HepG2 (cell line): ENCODE measurements around the gene PPP1R13B. TPM values are rescaled to one million over a fixed set of nuclear protein-coding genes. Genes with fewer than 3 reads are reported as not detected.

Experiments
- ATAC-seq: fragments of 200-7000 bp; cut with Tn5 transposase; 3 replicates; pipeline ENCODE4 v1.9.1; 2020; ENCODE audit warnings: mild to moderate bottlenecking, moderate library complexity
- BruUV-seq: library from RNA; stranded (reverse); fragments of 400-500 nt; replicated peaks from 2 replicates; lab custom pipeline; 2021; lab: Mats Ljungman, UMichigan
- CTCF ChIA-PET: fragments of 300-600 bp; formaldehyde crosslinking; extraction: SDS; loops from one replicate; lab custom pipeline; 2021; ENCODE audit warnings: low total read pairs, inconsistent platforms, low intra/inter-chr PET ratio; lab: Yijun Ruan, JAX
- POLR2A ChIA-PET: fragments of 350-600 bp; sonication (Branson Sonifier 250); formaldehyde crosslinking; loops from one replicate; lab custom pipeline; 2020; ENCODE audit warnings: antibody characterized with exemption, inconsistent platforms; lab: Yijun Ruan, JAX
- DNase-seq: peaks from one replicate; pipeline ENCODE4 v3.0.0-alpha.2; 2015; ENCODE audit warnings: low spot score
- FAIRE-seq: peaks from 3 replicates; lab custom pipeline; 2011; peaks lifted over from hg19 to GRCh38; lab: Jason Lieb, UNC
- H2AFZ ChIP-seq: one replicate; pipeline ENCODE4 v1.6.1; 2011; ENCODE audit warnings: low read length, inconsistent platforms
- H3K27ac ChIP-seq: fragments of 300-600 bp; 3 replicates; pipeline ENCODE4 v1.8.0; 2011; ENCODE audit warnings: mixed run types, mild to moderate bottlenecking, mixed read lengths, low read length, inconsistent platforms; ENCODE audit not compliant: insufficient read depth; ENCODE audit errors: extremely low read length
- H3K27me3 ChIP-seq, 2 experiments: fragments of 200-600 bp in 1 of 2; 2 replicates in 1 of 2; 3 replicates in 1 of 2; pipeline versions ENCODE4 v1.6.0 to v1.8.0; 2011; ENCODE audit warnings: low read length in 2 of 2, mild to moderate bottlenecking in 2 of 2, moderate library complexity in 2 of 2, inconsistent platforms in 1 of 2; ENCODE audit not compliant: insufficient read depth in 2 of 2, control insufficient read depth in 1 of 2
- H3K36me3 ChIP-seq, 2 experiments: fragments of 200-600 bp in 1 of 2; replicated peaks in 1 of 2; 2 replicates in 1 of 2; 3 replicates in 1 of 2; pipeline versions ENCODE4 v1.5.1 to v1.8.0; 2011; ENCODE audit warnings: low read length in 2 of 2, inconsistent platforms in 1 of 2; ENCODE audit not compliant: insufficient read depth in 2 of 2, control insufficient read depth in 1 of 2
- H3K4me1 ChIP-seq: 2 replicates; pipeline ENCODE4 v1.5.1; 2012; ENCODE audit warnings: low read length, inconsistent platforms; ENCODE audit not compliant: insufficient read depth
- H3K4me2 ChIP-seq: 2 replicates; pipeline ENCODE4 v1.6.0; 2011; ENCODE audit warnings: low read depth, low read length, inconsistent platforms
- H3K4me3 ChIP-seq, 3 experiments: fragments of 200-600 bp in 1 of 3; sonication (generic), shearing (Covaris generic) in 1 of 3; replicated peaks in 1 of 3; 2 replicates each; pipeline ENCODE4 v1.5.1; 2011 to 2016; ENCODE audit warnings: low read length in 3 of 3, inconsistent platforms in 2 of 3, low read depth in 2 of 3, mild to moderate bottlenecking in 2 of 3, control low read depth in 1 of 3, mixed read lengths in 1 of 3; ENCODE audit not compliant: insufficient read depth in 1 of 3
- H3K79me2 ChIP-seq: one replicate; pipeline ENCODE4 v1.6.1; 2011; ENCODE audit warnings: low read length, inconsistent platforms; ENCODE audit not compliant: insufficient read depth
- H3K9ac ChIP-seq: 2 replicates; pipeline ENCODE4 v1.6.0; 2011; ENCODE audit warnings: mild to moderate bottlenecking, low read depth, low read length, inconsistent platforms; ENCODE audit not compliant: insufficient read depth
- H3K9me3 ChIP-seq: 2 replicates; pipeline ENCODE4 v1.5.1; 2012; ENCODE audit warnings: mild to moderate bottlenecking, low read length
- H4K20me1 ChIP-seq: 2 replicates; pipeline ENCODE4 v1.6.0; 2011; ENCODE audit warnings: inconsistent platforms, mild to moderate bottlenecking, low read length, moderate library complexity; ENCODE audit not compliant: insufficient read depth
- FOXA1 ChIP-seq, 2 experiments: fragments of 450-650 bp in 1 of 2; sonication (generic) in 1 of 2; formaldehyde crosslinking in 1 of 2; IDR thresholded peaks; 2 replicates each; pipeline versions ENCODE4 v1.4.0 to v1.6.1; 2016 to 2020; ENCODE audit warnings: missing genetic modification reagents in 1 of 2
- GABPB1 ChIP-seq: IDR thresholded peaks from 2 replicates; pipeline ENCODE4 v1.6.1; 2016; ENCODE audit warnings: mild to moderate bottlenecking, missing genetic modification reagents, moderate library complexity, missing compliant biosample characterization
- GATAD2A ChIP-seq: IDR thresholded peaks from 2 replicates; pipeline ENCODE4 v1.6.1; 2016
- HMG20A ChIP-seq: IDR thresholded peaks from 2 replicates; pipeline ENCODE4 v1.6.1; 2016; ENCODE audit warnings: borderline replicate concordance
- MYNN ChIP-seq: sonication (generic); formaldehyde crosslinking; IDR thresholded peaks from 2 replicates; pipeline ENCODE4 v1.4.0; 2020; ENCODE audit warnings: mild to moderate bottlenecking, low read depth, missing genetic modification reagents
- PBX2 ChIP-seq: IDR thresholded peaks from 2 replicates; pipeline ENCODE4 v1.6.1; 2016; ENCODE audit warnings: control low read depth
- SMC3 ChIP-seq: IDR thresholded peaks from 2 replicates; pipeline ENCODE4 v1.6.1; 2011; ENCODE audit warnings: low read length, improper control_type of control experiment
- SOX6 ChIP-seq, 2 experiments: fragments of 450-650 bp in 1 of 2; sonication (generic) in 1 of 2; formaldehyde crosslinking in 1 of 2; IDR thresholded peaks; 2 replicates each; pipeline versions ENCODE4 v1.4.0 to v1.6.1; 2017 to 2020; ENCODE audit warnings: antibody characterized with exemption in 1 of 2, mild to moderate bottlenecking in 1 of 2, missing genetic modification reagents in 1 of 2
- ZEB1 ChIP-seq: IDR thresholded peaks from 2 replicates; pipeline ENCODE4 v1.6.1; 2012; ENCODE audit warnings: mild to moderate bottlenecking, low read depth, inconsistent platforms; ENCODE audit not compliant: insufficient replicate concordance
- ZNF264 ChIP-seq: sonication (generic); formaldehyde crosslinking; IDR thresholded peaks from 2 replicates; pipeline ENCODE4 v1.4.0; 2020; ENCODE audit warnings: missing genetic modification reagents
- WGBS: methylation state at CpG from one replicate; pipeline ENCODE4 v1.1.6; 2017; ENCODE audit warnings: low lambda C conversion rate; 5-methylcytosine and 5-hydroxymethylcytosine counted together
- in situ Hi-C: cut with HindIII; loops from 2 replicates; pipeline ENCODE4 v1.10.0; 2017; ENCODE audit warnings: low pct_unique_long_range_greater_than_20kb; ENCODE audit not compliant: extremely low pct_ligation_motif_present
- intact Hi-C: fragments of 100-400 bp; cut with micrococcal nuclease; formaldehyde crosslinking; loops from one replicate; pipeline ENCODE4 v1.10.0; 2022; ENCODE audit not compliant: unreplicated experiment
- polyA plus RNA-seq, 8 experiments: library from polyadenylated mRNA; depleted of rRNA in 3 of 8; stranded (reverse) in 7 of 8; unstranded in 1 of 8; fragments of >200 nt; fragmentation: Illumina TruSeq in 4 of 8; extraction: Trizol in 4 of 8; gene quantifications; 2 replicates each; pipeline versions ENCODE4 v1.2.1 to v1.2.3, GENCODE V29; 2011 to 2016; ENCODE audit warnings: low read depth in 4 of 8, missing spikeins in 1 of 8, mixed read lengths in 1 of 8; ENCODE audit not compliant: insufficient read depth in 1 of 8
- total RNA-seq, 5 experiments: library from RNA; depleted of rRNA; stranded (reverse); fragments of >200 nt; fragmentation: Illumina TruSeq; extraction: Trizol; gene quantifications; 2 replicates each; pipeline ENCODE4 v1.2.3, GENCODE V29; 2016; ENCODE audit warnings: low read depth in 1 of 5
- TF ChIP-seq, protein P1 (sequence below): sonication (generic); formaldehyde crosslinking; IDR thresholded peaks from 2 replicates; pipeline ENCODE4 v1.4.0; 2020; ENCODE audit warnings: mild to moderate bottlenecking, missing genetic modification reagents, borderline replicate concordance
- TF ChIP-seq, protein P2 (sequence below): sonication (generic); formaldehyde crosslinking; conservative IDR thresholded peaks from 2 replicates; pipeline ENCODE4 v1.8.0; 2022; ENCODE audit warnings: mild to moderate bottlenecking, moderate library complexity, missing genetic modification reagents

The PPP1R13B gene
- total and polyA plus RNA-seq, 2 of the 13 experiments (the other 11 are each of a cell fraction or from before 2014, with no cell fraction given) = 4.6 to 9.4 TPM

GRCh38 chr14:103839579-103839978 lies 7.8 kb downstream of the PPP1R13B start (continued):
- TF ChIP-seq, protein P1, sequence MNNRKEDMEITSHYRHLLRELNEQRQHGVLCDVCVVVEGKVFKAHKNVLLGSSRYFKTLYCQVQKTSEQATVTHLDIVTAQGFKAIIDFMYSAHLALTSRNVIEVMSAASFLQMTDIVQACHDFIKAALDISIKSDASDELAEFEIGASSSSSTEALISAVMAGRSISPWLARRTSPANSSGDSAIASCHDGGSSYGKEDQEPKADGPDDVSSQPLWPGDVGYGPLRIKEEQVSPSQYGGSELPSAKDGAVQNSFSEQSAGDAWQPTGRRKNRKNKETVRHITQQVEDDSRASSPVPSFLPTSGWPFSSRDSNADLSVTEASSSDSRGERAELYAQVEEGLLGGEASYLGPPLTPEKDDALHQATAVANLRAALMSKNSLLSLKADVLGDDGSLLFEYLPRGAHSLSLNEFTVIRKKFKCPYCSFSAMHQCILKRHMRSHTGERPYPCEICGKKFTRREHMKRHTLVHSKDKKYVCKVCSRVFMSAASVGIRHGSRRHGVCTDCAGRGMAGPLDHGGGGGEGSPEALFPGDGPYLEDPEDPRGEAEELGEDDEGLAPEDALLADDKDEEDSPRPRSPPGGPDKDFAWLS (CRISPR knock-in tag) = no peak

DNA sequence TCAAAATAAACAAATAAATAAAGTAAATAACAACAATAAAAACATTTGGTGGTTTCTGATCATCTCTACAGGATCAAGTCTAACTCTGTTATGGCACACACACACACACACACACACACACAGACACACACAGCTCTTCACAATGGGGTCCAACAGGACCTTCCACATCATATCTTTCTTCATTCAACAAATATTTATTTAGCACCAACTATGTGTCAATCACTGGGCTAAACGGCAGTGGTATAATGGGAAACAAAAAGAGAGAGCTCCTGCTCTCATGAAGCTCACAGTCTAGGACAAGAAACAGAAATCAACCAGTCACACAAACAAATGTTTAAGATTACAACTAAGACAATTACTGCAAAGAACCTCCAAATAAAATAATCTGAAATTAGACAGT lies 9.3 kb downstream of the PPP1R13B start:
- H3K27me3 ChIP-seq = no peaks in the 10 kb centered on the region
- ChIA-PET POLR2A (no interaction called here), CTCF (no interaction called here)
- no peak overlapping the region for H3K4me2 ChIP-seq
- no peak overlapping the region for H2AFZ ChIP-seq
- 0% methylated on average over 1 of the region's 1 CpG for WGBS
- in situ Hi-C loops (no loop called here), intact Hi-C loops (no loop called here)
- no peak overlapping the region for H3K27ac ChIP-seq
- no TSS peak for BruUV-seq
- H3K9me3 ChIP-seq = no peaks in the 10 kb centered on the region
- peaks cover 53% of the 10 kb centered on the region for H3K79me2 ChIP-seq
- H3K4me1 ChIP-seq = peaks cover 9% of the 10 kb centered on the region
- H3K36me3 ChIP-seq = no peaks in the 10 kb centered on the region
- peak; percentile 35; the same call in 2 of the 3 replicates for ATAC-seq
- H3K9ac ChIP-seq = no peak overlapping the region
- peak; percentile 48; the same call in 1 of the 2 replicates for TF ChIP-seq PBX2 (CRISPR knock-in tag)
- no peak for TF ChIP-seq FOXA1 (IDR thresholded peaks at IDR 0.05)
- TF ChIP-seq FOXA1 (CRISPR knock-in tag; IDR thresholded peaks at IDR 0.05) = 0 out of 2 replicates have a peak, but pooled peaks have one; percentile 17
- no peak for TF ChIP-seq HMG20A (CRISPR knock-in tag)
- TF ChIP-seq SMC3 = no peak
- TF ChIP-seq SOX6 (IDR thresholded peaks at IDR 0.05) = no peak
- peak; percentile 36; the same call in 1 of the 2 replicates for TF ChIP-seq SOX6 (CRISPR knock-in tag; IDR thresholded peaks at IDR 0.05)
- no peak for TF ChIP-seq MYNN (CRISPR knock-in tag)
- TF ChIP-seq, protein P2, sequence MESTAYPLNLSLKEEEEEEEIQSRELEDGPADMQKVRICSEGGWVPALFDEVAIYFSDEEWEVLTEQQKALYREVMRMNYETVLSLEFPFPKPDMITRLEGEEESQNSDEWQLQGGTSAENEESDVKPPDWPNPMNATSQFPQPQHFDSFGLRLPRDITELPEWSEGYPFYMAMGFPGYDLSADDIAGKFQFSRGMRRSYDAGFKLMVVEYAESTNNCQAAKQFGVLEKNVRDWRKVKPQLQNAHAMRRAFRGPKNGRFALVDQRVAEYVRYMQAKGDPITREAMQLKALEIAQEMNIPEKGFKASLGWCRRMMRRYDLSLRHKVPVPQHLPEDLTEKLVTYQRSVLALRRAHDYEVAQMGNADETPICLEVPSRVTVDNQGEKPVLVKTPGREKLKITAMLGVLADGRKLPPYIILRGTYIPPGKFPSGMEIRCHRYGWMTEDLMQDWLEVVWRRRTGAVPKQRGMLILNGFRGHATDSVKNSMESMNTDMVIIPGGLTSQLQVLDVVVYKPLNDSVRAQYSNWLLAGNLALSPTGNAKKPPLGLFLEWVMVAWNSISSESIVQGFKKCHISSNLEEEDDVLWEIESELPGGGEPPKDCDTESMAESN = peak; percentile 89
- TF ChIP-seq GABPB1 (CRISPR knock-in tag) = no peak
- no peak for TF ChIP-seq ZEB1
- TF ChIP-seq GATAD2A = 0 out of 2 replicates have a peak, but pooled peaks have one; percentile 18
- no peak for TF ChIP-seq ZNF264
- no peaks in the 10 kb centered on the region; the same call in 1 of the 2 replicates for H4K20me1 ChIP-seq
- H3K4me3 ChIP-seq = no peak overlapping the region
- peak; percentile 52 for DNase-seq
- no peak for FAIRE-seq
